Bronchial epithelial cell (primary cell): ENCODE data around the gene TCERG1L. TPM values are rescaled to one million over a fixed set of nuclear protein-coding genes. Genes with fewer than 3 reads are reported as not detected.

Experiments
- DNase-seq: peaks from one replicate; pipeline ENCODE4 v3.0.0-alpha.2; 2010; ENCODE audit warnings: low read depth
- FAIRE-seq: peaks from 2 replicates; lab custom pipeline; 2011; peaks lifted over from hg19 to GRCh38; lab: Jason Lieb, UNC
- H3K27me3 ChIP-seq: 2 replicates; pipeline ENCODE4 v1.5.1; 2011; ENCODE audit warnings: low read length; ENCODE audit not compliant: control insufficient read depth, insufficient read depth
- H3K36me3 ChIP-seq: 2 replicates; pipeline ENCODE4 v1.5.1; 2011; ENCODE audit warnings: low read length; ENCODE audit not compliant: control insufficient read depth, insufficient read depth
- H3K4me3 ChIP-seq: 2 replicates; pipeline ENCODE4 v1.5.1; 2011; ENCODE audit warnings: mild to moderate bottlenecking, low read depth, low read length, control low read depth
- total RNA-seq: library from RNA; depleted of rRNA; stranded (reverse); fragments of >200 nt; gene quantifications from 2 replicates; pipeline ENCODE4 v1.2.1, GENCODE V29; 2014
- TF ChIP-seq, protein P1 (sequence below): IDR thresholded peaks from 2 replicates; pipeline ENCODE4 v1.5.1; 2011; ENCODE audit warnings: mild to moderate bottlenecking, moderate library complexity, low read length, control low read depth, inconsistent platforms; ENCODE audit not compliant: insufficient read depth, severe bottlenecking

TCERG1L gene
- total RNA-seq, 1 donor from 2014 or later, result not detected

- DNase-seq, result no peak
- no peak for FAIRE-seq
- Histone ChIP-seq H3K36me3 (no peaks in the 10 kb centered on the region), H3K4me3 (no peak overlapping the region), H3K27me3 (no peaks in the 10 kb centered on the region)
- TF ChIP-seq, protein P1, sequence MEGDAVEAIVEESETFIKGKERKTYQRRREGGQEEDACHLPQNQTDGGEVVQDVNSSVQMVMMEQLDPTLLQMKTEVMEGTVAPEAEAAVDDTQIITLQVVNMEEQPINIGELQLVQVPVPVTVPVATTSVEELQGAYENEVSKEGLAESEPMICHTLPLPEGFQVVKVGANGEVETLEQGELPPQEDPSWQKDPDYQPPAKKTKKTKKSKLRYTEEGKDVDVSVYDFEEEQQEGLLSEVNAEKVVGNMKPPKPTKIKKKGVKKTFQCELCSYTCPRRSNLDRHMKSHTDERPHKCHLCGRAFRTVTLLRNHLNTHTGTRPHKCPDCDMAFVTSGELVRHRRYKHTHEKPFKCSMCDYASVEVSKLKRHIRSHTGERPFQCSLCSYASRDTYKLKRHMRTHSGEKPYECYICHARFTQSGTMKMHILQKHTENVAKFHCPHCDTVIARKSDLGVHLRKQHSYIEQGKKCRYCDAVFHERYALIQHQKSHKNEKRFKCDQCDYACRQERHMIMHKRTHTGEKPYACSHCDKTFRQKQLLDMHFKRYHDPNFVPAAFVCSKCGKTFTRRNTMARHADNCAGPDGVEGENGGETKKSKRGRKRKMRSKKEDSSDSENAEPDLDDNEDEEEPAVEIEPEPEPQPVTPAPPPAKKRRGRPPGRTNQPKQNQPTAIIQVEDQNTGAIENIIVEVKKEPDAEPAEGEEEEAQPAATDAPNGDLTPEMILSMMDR, result no peak
Measured at GRCh38 chr10:131249955-131250344, 61.6 kb downstream of the TCERG1L start.

- Histone ChIP-seq H3K4me3 (no peak overlapping the region), H3K36me3 (no peaks in the 10 kb centered on the region), H3K27me3 (no peaks in the 10 kb centered on the region)
- TF ChIP-seq, protein P1, result no peak
- DNase-seq, result no peak
- FAIRE-seq, result no peak
Measured at GRCh38 chr10:131249238-131249954, 62.1 kb downstream of the TCERG1L start.

DNA sequence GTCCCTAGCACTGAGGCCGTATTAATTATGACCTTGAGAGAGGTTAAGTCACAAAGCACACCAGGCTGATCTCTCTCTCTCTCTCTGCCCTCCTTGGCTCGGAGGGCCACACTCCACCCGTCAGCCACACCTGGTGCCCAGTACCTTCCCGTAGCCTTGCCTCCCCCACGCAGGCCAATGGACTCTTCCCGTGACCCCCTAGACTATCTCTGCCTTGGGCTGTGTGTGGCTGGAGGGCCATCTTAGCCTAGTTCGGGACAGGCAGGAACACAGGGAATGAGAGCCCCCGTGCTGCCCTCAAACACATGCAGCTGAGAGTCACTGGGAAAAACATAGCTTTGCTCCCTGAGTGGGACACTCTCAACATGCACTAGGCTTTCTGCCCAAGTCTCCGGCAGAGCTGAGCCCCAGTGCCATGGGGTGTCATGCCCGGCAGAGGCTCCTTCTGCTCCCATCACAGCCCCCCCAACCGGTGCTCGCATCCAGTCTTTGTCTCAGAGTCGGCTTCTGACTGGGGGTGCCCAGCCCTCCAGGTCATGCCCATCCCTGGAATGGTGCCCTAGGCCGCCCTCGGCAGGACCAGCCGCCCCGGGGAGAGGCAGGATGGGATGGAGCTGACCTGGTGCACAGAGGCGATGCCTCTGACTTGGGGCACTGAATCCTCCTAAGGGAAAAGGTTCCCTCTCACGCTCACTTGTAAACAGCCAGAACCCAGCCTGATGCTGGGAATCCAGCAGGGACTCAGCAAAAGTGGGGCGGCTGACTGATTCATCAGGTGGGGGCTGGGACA, 63.0 kb downstream of the TCERG1L start:
- DNase-seq, result no peak
- no peak overlapping the region for H3K4me3 ChIP-seq
- FAIRE-seq, result no peak
- TF ChIP-seq, protein P1, result no peak
- no peaks in the 10 kb centered on the region for H3K36me3 ChIP-seq
- no peaks in the 10 kb centered on the region for H3K27me3 ChIP-seq

GRCh38 chr10:131247873-131248272, 63.6 kb downstream of the TCERG1L start:
- Histone ChIP-seq H3K27me3 (no peaks in the 10 kb centered on the region), H3K4me3 (no peak overlapping the region), H3K36me3 (no peaks in the 10 kb centered on the region)
- TF ChIP-seq, protein P1, result no peak
- DNase-seq (no peak), FAIRE-seq (peak; percentile 96)

- FAIRE-seq (no peak), DNase-seq (no peak)
- TF ChIP-seq, protein P1, result no peak
- no peaks in the 10 kb centered on the region for H3K36me3 ChIP-seq
- H3K4me3 ChIP-seq, result no peak overlapping the region
- no peaks in the 10 kb centered on the region for H3K27me3 ChIP-seq
Measured at GRCh38 chr10:131246775-131247174, 64.7 kb downstream of the TCERG1L start.
